Breast epithelium (tissue), 4 donors: ENCODE results near the gene IFT57. TPM values are rescaled to one million over a fixed set of nuclear protein-coding genes. Genes with fewer than 3 reads are reported as not detected.
A peak's percentile ranks its signal among the peaks of the same experiment; 100 is the strongest.

Source experiments
- DNase-seq, 2 donors: peaks; one replicate each; pipeline ENCODE4 v3.0.0-alpha.2; 2019; ENCODE audit warnings: low spot score in 2 of 2
- H3K27ac ChIP-seq, 2 donors: fragments of 200-600 bp; sonication (generic) in 1 of 2; one replicate each; pipeline ENCODE4 v1.5.1; 2016 to 2019; ENCODE audit warnings: mild to moderate bottlenecking in 1 of 2
- H3K27me3 ChIP-seq, 2 donors: fragments of 200-600 bp; sonication (generic) in 1 of 2; one replicate each; pipeline versions ENCODE4 v1.5.1 to v1.6.0; 2017 to 2019; ENCODE audit warnings: control low read depth in 1 of 2, mild to moderate bottlenecking in 1 of 2
- H3K36me3 ChIP-seq: fragments of 200-600 bp; one replicate; pipeline ENCODE4 v1.5.1; 2019
- H3K4me1 ChIP-seq, 2 donors: fragments of 200-600 bp; sonication (generic); one replicate each; pipeline ENCODE4 v1.5.1; 2016 to 2019; ENCODE audit warnings: control low read depth in 1 of 2
- H3K4me3 ChIP-seq, 3 donors: fragments of 200-600 bp; sonication (generic); 1 replicate in 2 of 3; 2 replicates in 1 of 3; pipeline ENCODE4 v1.5.1; 2016 to 2019; ENCODE audit warnings: mild to moderate bottlenecking in 3 of 3, moderate library complexity in 2 of 3
- H3K9me3 ChIP-seq, 2 donors: fragments of 200-600 bp; sonication (generic) in 1 of 2; one replicate each; pipeline ENCODE4 v1.5.1; 2016 to 2019; ENCODE audit warnings: control low read depth in 1 of 2
- CTCF ChIP-seq, 3 donors: fragments of 450-650 bp; IDR thresholded peaks; one replicate each; pipeline ENCODE4 v1.5.1; 2016 to 2017; ENCODE audit warnings: antibody characterized with exemption in 3 of 3, mild to moderate bottlenecking in 3 of 3, moderate library complexity in 3 of 3
- POLR2A ChIP-seq: fragments of 450-650 bp; IDR thresholded peaks from one replicate; pipeline ENCODE4 v1.6.1; 2016; ENCODE audit warnings: antibody characterized with exemption, mild to moderate bottlenecking, moderate library complexity
- POLR2AphosphoS5 ChIP-seq, 3 donors: sonication (generic); formaldehyde crosslinking; IDR thresholded peaks; one replicate each; pipeline ENCODE4 v1.6.1; 2017; ENCODE audit warnings: antibody characterized with exemption in 3 of 3
- intact Hi-C: fragments of 100-400 bp; cut with DNase I; formaldehyde crosslinking; loops from one replicate; pipeline ENCODE4 v1.15.1; 2023; ENCODE audit warnings: low total_unique reads
- total RNA-seq, 3 donors: library from RNA; depleted of rRNA; stranded (reverse); fragments of >200 nt; gene quantifications; one replicate each; pipeline ENCODE4 v1.1.0, GENCODE V29; 2016

Gene IFT57
- total RNA-seq, 3 donors from 2014 or later = 44.2 to 74.2 (median 68.5) TPM

GRCh38 chr3:108137460-108137814, 84.8 kb downstream of the IFT57 start:
- Histone ChIP-seq H3K4me3 (no peak overlapping the region), H3K27ac (no peak overlapping the region), H3K9me3 (no peaks in the 10 kb centered on the region), H3K27me3 (no peaks in the 10 kb centered on the region), H3K36me3 (no peaks in the 10 kb centered on the region), H3K4me1 (no peaks in the 10 kb centered on the region)
- no peak for DNase-seq
- intact Hi-C loops = no loop called here
- no peak for TF ChIP-seq POLR2A
- TF ChIP-seq CTCF (IDR thresholded peaks at IDR 0.05) = no peak
- TF ChIP-seq POLR2AphosphoS5 (IDR thresholded peaks at IDR 0.05) = no peak

GRCh38 chr3:108136561-108137459, 85.4 kb downstream of the IFT57 start:
- intact Hi-C loops = no loop called here
- Histone ChIP-seq H3K4me1 (no peaks in the 10 kb centered on the region), H3K9me3 (no peaks in the 10 kb centered on the region), H3K36me3 (no peaks in the 10 kb centered on the region), H3K27ac (no peak overlapping the region), H3K4me3 (no peak overlapping the region), H3K27me3 (no peaks in the 10 kb centered on the region)
- no peak for DNase-seq
- TF ChIP-seq POLR2AphosphoS5 (IDR thresholded peaks at IDR 0.05) (no peak), POLR2A (no peak), CTCF (IDR thresholded peaks at IDR 0.05) (no peak)

GRCh38 chr3:108134555-108134880, 87.7 kb downstream of the IFT57 start:
- Histone ChIP-seq H3K4me3 (no peak overlapping the region), H3K27me3 (no peaks in the 10 kb centered on the region), H3K9me3 (no peaks in the 10 kb centered on the region), H3K36me3 (no peaks in the 10 kb centered on the region), H3K27ac (no peak overlapping the region), H3K4me1 (no peaks in the 10 kb centered on the region)
- intact Hi-C loops = no loop called here
- no peak for DNase-seq
- TF ChIP-seq POLR2AphosphoS5 (IDR thresholded peaks at IDR 0.05) (no peak), CTCF (IDR thresholded peaks at IDR 0.05) (no peak), POLR2A (no peak)

- Histone ChIP-seq H3K4me3 (no peak overlapping the region), H3K4me1 (no peaks in the 10 kb centered on the region), H3K27ac (peak overlapping the region in 1 of 2 donors; percentile 65), H3K36me3 (no peaks in the 10 kb centered on the region), H3K27me3 (no peaks in the 10 kb centered on the region), H3K9me3 (no peaks in the 10 kb centered on the region)
- TF ChIP-seq POLR2AphosphoS5 (IDR thresholded peaks at IDR 0.05) (no peak), POLR2A (no peak), CTCF (IDR thresholded peaks at IDR 0.05) (no peak)
- intact Hi-C loops = no loop called here
- DNase-seq = no peak
Observed at GRCh38 chr3:108133858-108134554, 88.2 kb downstream of the IFT57 start.

GRCh38 chr3:108133048-108133369, 89.2 kb downstream of the IFT57 start:
- H3K36me3 ChIP-seq = no peaks in the 10 kb centered on the region
- intact Hi-C loops = no loop called here
- DNase-seq = no peak
- H3K4me1 ChIP-seq = no peaks in the 10 kb centered on the region
- no peaks in the 10 kb centered on the region for H3K27me3 ChIP-seq
- no peaks in the 10 kb centered on the region for H3K9me3 ChIP-seq
- no peak overlapping the region for H3K4me3 ChIP-seq
- H3K27ac ChIP-seq = peak overlapping the region; percentile 9 to 65
- TF ChIP-seq POLR2A (no peak), CTCF (IDR thresholded peaks at IDR 0.05) (no peak), POLR2AphosphoS5 (IDR thresholded peaks at IDR 0.05) (no peak)
